Measurements from ENCODE around the gene RGSL1. TPM values are rescaled to one million over a fixed set of nuclear protein-coding genes. Genes with fewer than 3 reads are reported as not detected.

The RGSL1 gene
- total and polyA plus RNA-seq, 2 of the 8 experiments (the other 6 are each of a cell fraction or from before 2014, with no cell fraction given) = not detected

- no peak overlapping the region for H3K23ac ChIP-seq (ENCODE audit: insufficient read length)
- no peak overlapping the region for H2BK5ac ChIP-seq (ENCODE audit: low read depth, low read length)
- no peak overlapping the region for H4K5ac ChIP-seq (ENCODE audit: insufficient read length, low read depth, low read length)
- H2AFZ ChIP-seq (ENCODE audit: low read length) = no peak overlapping the region
- TF ChIP-seq ATF3 (IDR thresholded peaks at IDR 0.05; ENCODE audit: insufficient read depth, low read depth, low read length) (no peak), RAD21 (IDR thresholded peaks at IDR 0.05 in 1 of 2, conservative IDR thresholded peaks at IDR 0.05 in 1 of 2; ENCODE audit: low read depth in 2 of 2, low read length in 2 of 2) (no peak), CHD2 (IDR thresholded peaks at IDR 0.05; ENCODE audit: low read length) (no peak), CBX5 (IDR thresholded peaks at IDR 0.05; ENCODE audit: low read depth, low read length) (no peak), HDAC2 (IDR thresholded peaks at IDR 0.05; ENCODE audit: borderline replicate concordance in 1 of 2, low read depth in 2 of 2, low read length in 2 of 2) (no peak), SIN3A (conservative IDR thresholded peaks at IDR 0.05 in 1 of 2, IDR thresholded peaks at IDR 0.05 in 1 of 2; ENCODE audit: low read depth in 1 of 2, low read length in 2 of 2) (no peak)
- H3K56ac ChIP-seq (replicated peaks; ENCODE audit: insufficient read length, low read depth, low read length) = no peak overlapping the region
- no peaks in the 10 kb centered on the region for H3K23me2 ChIP-seq (ENCODE audit: low read depth, low read length)
- no peak overlapping the region for H3K14ac ChIP-seq (ENCODE audit: insufficient read length)
- FAIRE-seq = no peak
- H2BK15ac ChIP-seq (ENCODE audit: low read length) = no peak overlapping the region
- 85% methylated on average over 4 of the region's 4 CpGs; no CpG with 5 or more reads in 1 of the 2 experiments for WGBS, 2 experiments (ENCODE audit: extremely low coverage in 1 of 2, insufficient coverage in 1 of 2, insufficient read length in 1 of 2, insufficient replicate concordance in 2 of 2, low coverage in 1 of 2, low lambda C conversion rate in 2 of 2, missing lambda C conversion rate in 1 of 2)
- no peak overlapping the region for H3K27ac ChIP-seq (ENCODE audit: low read depth, low read length)
- no peaks in the 10 kb centered on the region for H4K20me1 ChIP-seq (replicated peaks in 1 of 2; ENCODE audit: control insufficient read depth in 1 of 2, insufficient read depth in 2 of 2, low read length in 2 of 2)
- DNase-seq (ENCODE audit: low read depth in 1 of 2, low spot score in 2 of 2) = no peak
- no peaks in the 10 kb centered on the region for H3K79me2 ChIP-seq (ENCODE audit: control insufficient read depth in 1 of 2, insufficient read depth in 2 of 2, low read length in 2 of 2)
- H4K91ac ChIP-seq (replicated peaks; ENCODE audit: insufficient read length, low read length) = no peak overlapping the region
- ChIA-PET POLR2A (ENCODE audit: partially characterized antibody) (no interaction called here), CTCF (ENCODE audit: partially characterized antibody) (interaction anchor here (0.9 to 1.1 kb wide), 3 partner anchors 11 to 373 kb away, joined by 3 read pairs; no protein-coding TSS in a partner anchor)
- no peak overlapping the region for H2AK5ac ChIP-seq (ENCODE audit: low read depth, low read length)
- no peak overlapping the region for H3K9ac ChIP-seq (replicated peaks in 1 of 4; ENCODE audit: extremely low read depth in 1 of 4, low read depth in 3 of 4, low read length in 3 of 4)
- H3K36me3 ChIP-seq (ENCODE audit: control insufficient read depth in 2 of 4, insufficient read depth in 4 of 4, low read length in 3 of 4) = no peaks in the 10 kb centered on the region
- no peaks in the 10 kb centered on the region for H3K27me3 ChIP-seq (replicated peaks in 1 of 4; ENCODE audit: control insufficient read depth in 3 of 4, extremely low read depth in 1 of 4, insufficient read depth in 3 of 4, low read length in 3 of 4)
- H4K8ac ChIP-seq (ENCODE audit: extremely low read depth, insufficient read depth, low read length) = no peak overlapping the region
- H3K18ac ChIP-seq (ENCODE audit: extremely low read depth, low read length) = no peak overlapping the region
- no peak overlapping the region for H2BK20ac ChIP-seq (ENCODE audit: low read length)
- H3K79me1 ChIP-seq (ENCODE audit: low read depth, low read length) = no peaks in the 10 kb centered on the region
- no peak overlapping the region for H3K4me2 ChIP-seq (ENCODE audit: insufficient read depth in 1 of 2, low read depth in 2 of 2, low read length in 2 of 2)
- H3K4me3 ChIP-seq (ENCODE audit: extremely low read depth in 1 of 4, insufficient read depth in 2 of 4, low read depth in 3 of 4, low read length in 4 of 4) = no peak overlapping the region
- no peak overlapping the region for H2BK120ac ChIP-seq (replicated peaks; ENCODE audit: low read depth, low read length)
- no peaks in the 10 kb centered on the region for H3K4me1 ChIP-seq (replicated peaks in 1 of 4; ENCODE audit: control insufficient read depth in 3 of 4, insufficient read depth in 4 of 4, low read length in 3 of 4)
- no peak overlapping the region for H3K4ac ChIP-seq (replicated peaks; ENCODE audit: insufficient read length, low read depth, low read length)
- no peaks in the 10 kb centered on the region for H3K9me3 ChIP-seq (ENCODE audit: insufficient read depth in 2 of 2, low read depth in 1 of 2, low read length in 1 of 2)
- no peak overlapping the region for H2BK12ac ChIP-seq (ENCODE audit: low read depth, low read length)
Observed at GRCh38 chr1:182563095-182563494, 113.1 kb downstream of the RGSL1 start.

Data from H1 (cell line).